ENCODE results near the gene WBP1L.
"Not testable (repeated sequence)": the region's sequence is repeated elsewhere in the genome, so short reads cannot be mapped to it uniquely, and the experiment has no call there.

The WBP1L gene

DNA sequence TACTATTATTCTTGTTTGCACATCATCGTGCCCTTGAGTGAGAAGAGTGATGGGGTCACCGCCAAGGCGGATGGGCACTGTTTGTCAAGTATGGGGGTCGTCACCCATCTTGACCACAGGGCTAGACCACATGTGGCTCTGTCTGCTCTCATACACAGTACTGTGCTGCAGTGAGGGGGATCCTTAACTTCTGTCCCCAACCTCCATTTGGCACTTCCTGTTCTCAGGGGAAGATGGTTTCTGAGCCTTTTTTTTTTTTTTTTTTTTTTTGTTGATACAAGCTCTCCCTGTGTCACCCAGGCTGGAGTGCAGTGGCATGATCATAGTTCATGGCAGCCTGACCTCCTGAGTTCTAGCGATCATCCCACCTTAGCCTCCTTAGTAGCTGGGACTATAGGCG lies 13.6 kb downstream of the WBP1L start:
- no peak overlapping the region for H3K4me3 ChIP-seq (ENCODE audit: low read depth, low read length)
- TF ChIP-seq CTCF (IDR thresholded peaks at IDR 0.05; ENCODE audit: low read depth, low read length, missing control alignments) = no peak
- in situ Hi-C loops (cut with HindIII; ENCODE audit: low sequenced_read_pairs) = no loop called here
- DNase-seq (ENCODE audit: low read depth) = no peak

DNA sequence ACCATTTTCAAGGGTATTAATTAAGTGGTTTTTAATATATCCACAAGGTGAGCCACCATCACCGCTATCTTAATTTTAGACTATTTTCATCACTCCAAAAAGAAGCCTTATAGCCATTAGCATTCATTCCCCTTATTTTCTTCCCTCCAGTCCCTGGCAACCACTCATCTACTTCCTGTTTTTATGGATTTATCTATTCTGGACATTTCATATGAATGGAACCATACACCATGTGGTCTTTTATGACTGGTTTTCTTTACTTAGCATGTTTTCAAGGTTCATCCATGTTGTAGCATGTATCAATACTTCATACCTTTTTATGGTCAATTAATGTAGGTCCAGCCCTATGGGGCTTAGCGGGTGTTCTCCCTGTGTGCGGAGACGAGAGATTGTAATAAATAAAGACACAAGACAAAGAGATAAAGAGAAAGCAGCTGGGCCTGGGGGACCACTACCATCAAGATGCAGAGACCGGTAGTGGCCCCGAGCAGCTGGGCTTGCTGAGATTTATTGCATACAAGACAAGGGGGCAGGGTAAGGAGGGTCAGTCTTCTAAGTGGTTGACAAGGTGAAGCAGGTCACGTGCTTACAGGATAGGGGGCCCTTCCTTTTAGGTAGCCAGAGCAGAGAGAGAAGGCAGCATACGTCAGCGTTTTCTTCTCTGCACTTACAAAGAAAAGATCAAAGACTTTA lies 14.6 kb downstream of the WBP1L start:
- in situ Hi-C loops (cut with HindIII; ENCODE audit: low sequenced_read_pairs) = no loop called here

GRCh38 chr10:102758933-102759262 lies 15.2 kb downstream of the WBP1L start:
- in situ Hi-C loops (cut with HindIII; ENCODE audit: low sequenced_read_pairs); H3K4me3 ChIP-seq (ENCODE audit: low read depth, low read length); DNase-seq (ENCODE audit: low read depth): not testable (repeated sequence)

More for the DNA sequence above, 14.6 kb downstream of the WBP1L start:
- no peak for DNase-seq (ENCODE audit: low read depth)
- TF ChIP-seq CTCF (IDR thresholded peaks at IDR 0.05; ENCODE audit: low read depth, low read length, missing control alignments) = no peak
- no peak overlapping the region for H3K4me3 ChIP-seq (ENCODE audit: low read depth, low read length)

- in situ Hi-C loops (cut with HindIII; ENCODE audit: low sequenced_read_pairs) = no loop called here
- H3K4me3 ChIP-seq (ENCODE audit: low read depth, low read length) = no peak overlapping the region
- TF ChIP-seq CTCF (IDR thresholded peaks at IDR 0.05; ENCODE audit: low read depth, low read length, missing control alignments) = no peak
- DNase-seq (ENCODE audit: low read depth) = no peak
Measured at GRCh38 chr10:102759497-102760210, 15.9 kb downstream of the WBP1L start.

DNA sequence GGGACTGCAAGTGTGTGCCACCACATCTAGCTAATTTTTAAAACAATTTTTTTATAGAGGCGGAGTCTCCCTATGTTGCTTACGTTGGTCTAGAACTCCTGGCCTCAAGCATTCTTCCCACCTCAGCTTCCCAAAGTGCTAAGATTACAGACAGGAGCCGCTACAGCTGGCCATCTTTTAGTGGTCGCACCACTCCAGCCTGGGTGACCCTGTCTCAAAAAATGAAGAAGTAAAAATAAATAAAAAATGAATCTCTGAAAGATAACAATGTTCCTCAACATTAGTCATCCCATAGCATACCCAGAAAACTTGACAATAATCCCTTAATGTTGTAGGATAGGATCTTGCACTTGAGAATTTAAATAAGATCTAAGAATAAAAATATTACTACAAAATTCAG lies 18.2 kb downstream of the WBP1L start:
- H3K4me3 ChIP-seq (ENCODE audit: low read depth, low read length) = no peak overlapping the region
- in situ Hi-C loops (cut with HindIII; ENCODE audit: low sequenced_read_pairs) = no loop called here

GRCh38 chr10:102762401-102763015 lies 18.8 kb downstream of the WBP1L start:
- in situ Hi-C loops (cut with HindIII; ENCODE audit: low sequenced_read_pairs) = no loop called here
- no peak for TF ChIP-seq CTCF (IDR thresholded peaks at IDR 0.05; ENCODE audit: low read depth, low read length, missing control alignments)
- H3K4me3 ChIP-seq (ENCODE audit: low read depth, low read length) = no peak overlapping the region
- no peak for DNase-seq (ENCODE audit: low read depth)

More for the DNA sequence above, 18.2 kb downstream of the WBP1L start:
- TF ChIP-seq CTCF (IDR thresholded peaks at IDR 0.05; ENCODE audit: low read depth, low read length, missing control alignments) = no peak
- no peak for DNase-seq (ENCODE audit: low read depth)

All from astrocyte of the cerebellum (primary cell).